Measurements from ENCODE around the gene INSC. TPM values are rescaled to one million over a fixed set of nuclear protein-coding genes. Genes with fewer than 3 reads are reported as not detected.

Gene INSC
- total and polyA plus RNA-seq, 2 of the 4 experiments (the other 2 are of a cell fraction) = 0.53 to 1.4 TPM

GRCh38 chr11:15278128-15278527, 163.4 kb downstream of the INSC start:
- no peak overlapping the region for H4K91ac ChIP-seq (ENCODE audit: insufficient read depth, low read depth, low read length)
- ChIA-PET POLR2A (ENCODE audit: unreplicated experiment) (no interaction called here), CTCF (interaction anchor here (1.4 kb wide), 1 partner anchor 11 kb away, joined by 4 read pairs; no protein-coding TSS in a partner anchor)
- no peaks in the 10 kb centered on the region for H3K4me1 ChIP-seq (ENCODE audit: control insufficient read depth, insufficient read depth, low read length)
- no peak overlapping the region for H3K56ac ChIP-seq (ENCODE audit: extremely low read depth, insufficient read depth, low read length)
- ATAC-seq (ENCODE audit: low read depth) (peak; percentile 62), DNase-seq (peak; percentile 29)
- BruUV-seq (replicated peaks) = no TSS peak
- no peaks in the 10 kb centered on the region for H4K20me1 ChIP-seq (ENCODE audit: insufficient read depth, low read length)
- no peak overlapping the region for H2BK15ac ChIP-seq (ENCODE audit: low read depth, low read length)
- H3K18ac ChIP-seq (ENCODE audit: low read depth, low read length) = no peak overlapping the region
- no peaks in the 10 kb centered on the region for H3K36me3 ChIP-seq (ENCODE audit: control insufficient read depth, insufficient read depth, low read length)
- dilution Hi-C loops (cut with HindIII; ENCODE audit: low sequenced_read_pairs, unreplicated experiment) (no loop called here), in situ Hi-C loops (cut with MboI; ENCODE audit: low sequenced_read_pairs) (no loop called here), intact Hi-C loops (cut with micrococcal nuclease) (no loop called here)
- no peak overlapping the region for H3K14ac ChIP-seq (replicated peaks; ENCODE audit: low read depth, low read length)
- no peak overlapping the region for H3K27ac ChIP-seq (ENCODE audit: insufficient read depth, low read length)
- no peak for TF ChIP-seq MXI1 (IDR thresholded peaks at IDR 0.05; ENCODE audit: borderline replicate concordance, low read depth, low read length)
- no peak for TF ChIP-seq MAZ (IDR thresholded peaks at IDR 0.05; ENCODE audit: borderline replicate concordance, low read depth, low read length)
- TF ChIP-seq MAFK (IDR thresholded peaks at IDR 0.05; ENCODE audit: low read depth, low read length) = no peak
- no peak for TF ChIP-seq RAD21 (IDR thresholded peaks at IDR 0.05; ENCODE audit: low read length)
- no peak for TF ChIP-seq POLR2A (IDR thresholded peaks at IDR 0.05; ENCODE audit: low read depth, low read length)
- TF ChIP-seq RFX5 (IDR thresholded peaks at IDR 0.05; ENCODE audit: low read depth, low read length) = no peak
- TF ChIP-seq ELK1 (IDR thresholded peaks at IDR 0.05; ENCODE audit: borderline replicate concordance, low read depth, low read length) = no peak
- TF ChIP-seq CHD1 (IDR thresholded peaks at IDR 0.05; ENCODE audit: low read depth, low read length) = no peak
- no peak for TF ChIP-seq CTCF (conservative IDR thresholded peaks at IDR 0.05; ENCODE audit: low read depth, low read length)
- no peak for TF ChIP-seq NFE2L2 (IDR thresholded peaks at IDR 0.05; ENCODE audit: low read depth, low read length)
- no peak for TF ChIP-seq CEBPB (IDR thresholded peaks at IDR 0.05; ENCODE audit: low read depth, low read length)
- no peak for TF ChIP-seq RCOR1 (IDR thresholded peaks at IDR 0.05; ENCODE audit: insufficient replicate concordance, low read length)
- TF ChIP-seq USF2 (IDR thresholded peaks at IDR 0.05; ENCODE audit: low read depth, low read length) = no peak
- no peak for TF ChIP-seq FOS (IDR thresholded peaks at IDR 0.05; ENCODE audit: low read depth, low read length)
- H3K27me3 ChIP-seq (ENCODE audit: control insufficient read depth, insufficient read depth, low read length) = peaks cover 3% of the 10 kb centered on the region
- H4K8ac ChIP-seq (ENCODE audit: low read depth in 2 of 2, low read length in 2 of 2) = no peak overlapping the region
- H2AFZ ChIP-seq (replicated peaks; ENCODE audit: low read length, poor library complexity) = no peak overlapping the region
- H2BK20ac ChIP-seq (ENCODE audit: low read depth, low read length) = no peak overlapping the region
- H4K5ac ChIP-seq (ENCODE audit: low read depth, low read length) = no peak overlapping the region
- H2BK120ac ChIP-seq (ENCODE audit: low read depth, low read length) = no peak overlapping the region
- H2BK5ac ChIP-seq (ENCODE audit: low read depth, low read length, poor library complexity, severe bottlenecking) = no peak overlapping the region
- WGBS, 2 experiments (ENCODE audit: extremely low coverage in 2 of 2, insufficient read length in 1 of 2) = 39% methylated on average over 2 of the region's 5 CpGs; no CpG with 5 or more reads in 1 of the 2 experiments
- H3K9me3 ChIP-seq (ENCODE audit: control insufficient read depth, insufficient read depth, low read length) = no peaks in the 10 kb centered on the region
- no peak overlapping the region for H3K9ac ChIP-seq (ENCODE audit: low read depth, low read length)
- H3K79me1 ChIP-seq (ENCODE audit: low read depth in 1 of 2, low read length in 2 of 2) = no peaks in the 10 kb centered on the region
- H3K9me1 ChIP-seq (ENCODE audit: insufficient read depth, low read length) = no peaks in the 10 kb centered on the region
- H3K23ac ChIP-seq (ENCODE audit: low read depth, low read length) = no peak overlapping the region
- no peak overlapping the region for H3K4me2 ChIP-seq (ENCODE audit: low read depth, low read length)
- no peak overlapping the region for H3K4me3 ChIP-seq (ENCODE audit: insufficient read depth, low read depth, low read length)
- H3K4ac ChIP-seq (ENCODE audit: low read depth, low read length) = no peak overlapping the region
- H2AK9ac ChIP-seq (replicated peaks; ENCODE audit: low read depth, low read length, poor library complexity) = no peak overlapping the region
- H2AK5ac ChIP-seq (ENCODE audit: low read depth, low read length) = no peak overlapping the region
